Measurements from ENCODE around the gene HOXD4. TPM values are rescaled to one million over a fixed set of nuclear protein-coding genes. Genes with fewer than 3 reads are reported as not detected.

The HOXD4 gene
- total RNA-seq, 1 experiment from 2014 or later: 1.4 TPM

GRCh38 chr2:176148751-176149421 lies 2.5 kb upstream of the HOXD4 start:
- CTCF ChIA-PET: no interaction called here
- in situ Hi-C loops (cut with HindIII; ENCODE audit: low pct_unique_long_range_greater_than_20kb, low sequenced_read_pairs): no loop called here
- no TSS peak for BruUV-seq (replicated peaks)
- ATAC-seq (no peak), DNase-seq (ENCODE audit: low read depth, low spot score) (no peak)
- TF ChIP-seq CTCF (IDR thresholded peaks at IDR 0.05) (no peak), REST (IDR thresholded peaks at IDR 0.05; ENCODE audit: insufficient read depth in 1 of 2, low read depth in 2 of 2, low read length in 1 of 2) (no peak)
- no peaks in the 10 kb centered on the region for H3K4me1 ChIP-seq (ENCODE audit: control insufficient read depth, insufficient read depth, low read length)
- H3K9me3 ChIP-seq (ENCODE audit: control insufficient read depth, insufficient read depth, low read depth, low read length): no peaks in the 10 kb centered on the region
- no peak overlapping the region for H3K4me3 ChIP-seq (ENCODE audit: low read depth in 2 of 2, low read length in 2 of 2)
- H3K27ac ChIP-seq (ENCODE audit: low read length): no peak overlapping the region
- POLR2A ChIA-PET: no interaction called here
- no peaks in the 10 kb centered on the region for H3K27me3 ChIP-seq (ENCODE audit: control insufficient read depth, insufficient read depth, low read length)
- H3K36me3 ChIP-seq (ENCODE audit: control insufficient read depth, insufficient read depth, low read length): no peaks in the 10 kb centered on the region
- intact Hi-C loops (cut with micrococcal nuclease; ENCODE audit: unreplicated experiment): no loop called here

GRCh38 chr2:176149481-176149938 lies 1.8 kb upstream of the HOXD4 start:
- BruUV-seq (replicated peaks): no TSS peak

More at GRCh38 chr2:176149481-176149938, 1.8 kb upstream of the HOXD4 start:
- H3K9me3 ChIP-seq (ENCODE audit: control insufficient read depth, insufficient read depth, low read depth, low read length): no peaks in the 10 kb centered on the region
- intact Hi-C loops (cut with micrococcal nuclease; ENCODE audit: unreplicated experiment): no loop called here
- no peak overlapping the region for H3K4me3 ChIP-seq (ENCODE audit: low read depth in 2 of 2, low read length in 2 of 2)
- ChIA-PET CTCF (no interaction called here), POLR2A (no interaction called here)
- TF ChIP-seq SIN3A (IDR thresholded peaks at IDR 0.05; ENCODE audit: borderline replicate concordance, insufficient read depth, low read depth, low read length): no peak
- TF ChIP-seq REST (IDR thresholded peaks at IDR 0.05; ENCODE audit: insufficient read depth in 1 of 2, low read depth in 2 of 2, low read length in 1 of 2): no peak
- no peak for TF ChIP-seq CTCF (IDR thresholded peaks at IDR 0.05)
- TF ChIP-seq POLR2AphosphoS5 (IDR thresholded peaks at IDR 0.05; ENCODE audit: low read depth, low read length): no peak
- TF ChIP-seq TCF7L2 (IDR thresholded peaks at IDR 0.05; ENCODE audit: low read depth, low read length): no peak
- H3K27me3 ChIP-seq (ENCODE audit: control insufficient read depth, insufficient read depth, low read length): no peaks in the 10 kb centered on the region
- H3K36me3 ChIP-seq (ENCODE audit: control insufficient read depth, insufficient read depth, low read length): no peaks in the 10 kb centered on the region
- no peak overlapping the region for H3K27ac ChIP-seq (ENCODE audit: low read length)
- ATAC-seq (no peak), DNase-seq (ENCODE audit: low read depth, low spot score) (no peak)
- in situ Hi-C loops (cut with HindIII; ENCODE audit: low pct_unique_long_range_greater_than_20kb, low sequenced_read_pairs): no loop called here
- H3K4me1 ChIP-seq (ENCODE audit: control insufficient read depth, insufficient read depth, low read length): no peaks in the 10 kb centered on the region
